Skeletal muscle satellite cell (primary cell): Measurements from ENCODE around the gene TMSB10.
"Not testable (repeated sequence)": the region's sequence is repeated elsewhere in the genome, so short reads cannot be mapped to it uniquely, and the experiment has no call there.

Experiments used
- H3K27me3 ChIP-seq: 2 replicates; pipeline ENCODE4 v1.7.0; 2013; ENCODE audit warnings: low read length; ENCODE audit not compliant: control insufficient read depth, insufficient read depth
- H3K36me3 ChIP-seq: 2 replicates; pipeline ENCODE4 v1.7.0; 2013; ENCODE audit warnings: mild to moderate bottlenecking, control low read depth, low read length; ENCODE audit not compliant: insufficient read depth
- H3K4me1 ChIP-seq: 2 replicates; pipeline ENCODE4 v1.7.0; 2013; ENCODE audit warnings: low read length; ENCODE audit not compliant: control insufficient read depth, insufficient read depth
- H3K4me2 ChIP-seq: 2 replicates; pipeline ENCODE4 v1.7.0; 2013; ENCODE audit warnings: mild to moderate bottlenecking, low read length
- H3K4me3 ChIP-seq: 2 replicates; pipeline ENCODE4 v1.7.0; 2013; ENCODE audit warnings: low read length
- H3K9ac ChIP-seq: 2 replicates; pipeline ENCODE4 v1.7.0; 2013; ENCODE audit warnings: mild to moderate bottlenecking, low read depth, low read length, moderate library complexity
- H3K9me3 ChIP-seq: replicated peaks from 2 replicates; pipeline ENCODE4 v1.7.0; 2013; ENCODE audit warnings: mild to moderate bottlenecking, control low read depth, low read length

Gene TMSB10

GRCh38 chr2:84906900-84907714 is 1.7 kb downstream of the TMSB10 start:
- Histone ChIP-seq H3K4me1 (peaks cover 14% of the 10 kb centered on the region), H3K4me3 (peak overlapping the region; percentile 96), H3K36me3 (peaks cover 19% of the 10 kb centered on the region), H3K9ac (peak overlapping the region; percentile 99), H3K4me2 (peak overlapping the region; percentile 86), H3K9me3 (no peaks in the 10 kb centered on the region), H3K27me3 (no peaks in the 10 kb centered on the region)

- peaks cover 12% of the 10 kb centered on the region for H3K4me1 ChIP-seq
- H3K9me3 ChIP-seq, result no peaks in the 10 kb centered on the region
- H3K4me2 ChIP-seq, result no peak overlapping the region
- peaks cover 19% of the 10 kb centered on the region for H3K36me3 ChIP-seq
- H3K9ac ChIP-seq, result no peak overlapping the region
- H3K27me3 ChIP-seq, result no peaks in the 10 kb centered on the region
- H3K4me3 ChIP-seq, result no peak overlapping the region
Observed at GRCh38 chr2:84908948-84909713, 3.7 kb downstream of the TMSB10 start.

- H3K4me2 ChIP-seq, result no peak overlapping the region
- H3K9me3 ChIP-seq, result no peaks in the 10 kb centered on the region
- H3K9ac ChIP-seq, result no peak overlapping the region
- H3K27me3 ChIP-seq, result no peaks in the 10 kb centered on the region
- no peak overlapping the region for H3K4me3 ChIP-seq
- H3K4me1 ChIP-seq, result peaks cover 7% of the 10 kb centered on the region
- peaks cover 12% of the 10 kb centered on the region for H3K36me3 ChIP-seq
Observed at GRCh38 chr2:84911135-84911678, 5.8 kb downstream of the TMSB10 start.

GRCh38 chr2:84912984-84913383 is 7.5 kb downstream of the TMSB10 start:
- no peak overlapping the region for H3K4me3 ChIP-seq
- H3K4me1 ChIP-seq, result no peaks in the 10 kb centered on the region
- H3K27me3 ChIP-seq, result no peaks in the 10 kb centered on the region
- no peak overlapping the region for H3K9ac ChIP-seq
- H3K4me2 ChIP-seq, result no peak overlapping the region
- no peaks in the 10 kb centered on the region for H3K36me3 ChIP-seq
- H3K9me3 ChIP-seq, result no peaks in the 10 kb centered on the region

- no peaks in the 10 kb centered on the region for H3K9me3 ChIP-seq
- no peak overlapping the region for H3K4me2 ChIP-seq
- H3K36me3 ChIP-seq, result no peaks in the 10 kb centered on the region
- no peak overlapping the region for H3K4me3 ChIP-seq
- no peak overlapping the region for H3K9ac ChIP-seq
- peaks cover 12% of the 10 kb centered on the region for H3K4me1 ChIP-seq
- no peaks in the 10 kb centered on the region for H3K27me3 ChIP-seq
Observed at GRCh38 chr2:84914334-84914733, 8.9 kb downstream of the TMSB10 start.

- H3K9me3 ChIP-seq, H3K27me3 ChIP-seq, H3K4me3 ChIP-seq, H3K4me2 ChIP-seq, H3K36me3 ChIP-seq, H3K9ac ChIP-seq: not testable (repeated sequence)
- peaks cover 23% of the 10 kb centered on the region for H3K4me1 ChIP-seq
Observed at GRCh38 chr2:84915675-84916074, 10.2 kb downstream of the TMSB10 start.

- not testable (repeated sequence) for H3K9ac ChIP-seq, H3K36me3 ChIP-seq, H3K4me2 ChIP-seq, H3K9me3 ChIP-seq, H3K4me3 ChIP-seq, H3K27me3 ChIP-seq
- H3K4me1 ChIP-seq, result peaks cover 24% of the 10 kb centered on the region
Observed at GRCh38 chr2:84917821-84918220, 12.4 kb downstream of the TMSB10 start.

GRCh38 chr2:84918430-84918829 is 13.0 kb downstream of the TMSB10 start:
- no peak overlapping the region for H3K9ac ChIP-seq
- no peaks in the 10 kb centered on the region for H3K27me3 ChIP-seq

GRCh38 chr2:84919885-84920580 is 14.6 kb downstream of the TMSB10 start:
- Histone ChIP-seq H3K4me1 (peaks cover 28% of the 10 kb centered on the region), H3K27me3 (no peaks in the 10 kb centered on the region), H3K4me3 (peak overlapping the region; percentile 53), H3K9ac (peak overlapping the region; percentile 86), H3K4me2 (peak overlapping the region; percentile 78), H3K36me3 (no peaks in the 10 kb centered on the region), H3K9me3 (no peaks in the 10 kb centered on the region)

More at GRCh38 chr2:84918430-84918829, 13.0 kb downstream of the TMSB10 start:
- Histone ChIP-seq H3K9me3 (no peaks in the 10 kb centered on the region), H3K36me3 (no peaks in the 10 kb centered on the region), H3K4me2 (no peak overlapping the region), H3K4me1 (peaks cover 24% of the 10 kb centered on the region), H3K4me3 (no peak overlapping the region)

- Histone ChIP-seq H3K4me3 (no peak overlapping the region), H3K4me2 (no peak overlapping the region), H3K27me3 (no peaks in the 10 kb centered on the region), H3K9me3 (no peaks in the 10 kb centered on the region), H3K4me1 (peaks cover 49% of the 10 kb centered on the region), H3K36me3 (no peaks in the 10 kb centered on the region), H3K9ac (no peak overlapping the region)
Observed at GRCh38 chr2:84923009-84923408, 17.6 kb downstream of the TMSB10 start.
